ENCODE data around the gene RPS6KA2.

The RPS6KA2 gene

GRCh38 chr6:166642646-166643045 is 15.6 kb upstream of the RPS6KA2 start:
- no peak overlapping the region for H3K27ac ChIP-seq
- TF ChIP-seq ZFX (IDR thresholded peaks at IDR 0.05) = no peak
- no peak for TF ChIP-seq CTCF (conservative IDR thresholded peaks at IDR 0.05)

DNA sequence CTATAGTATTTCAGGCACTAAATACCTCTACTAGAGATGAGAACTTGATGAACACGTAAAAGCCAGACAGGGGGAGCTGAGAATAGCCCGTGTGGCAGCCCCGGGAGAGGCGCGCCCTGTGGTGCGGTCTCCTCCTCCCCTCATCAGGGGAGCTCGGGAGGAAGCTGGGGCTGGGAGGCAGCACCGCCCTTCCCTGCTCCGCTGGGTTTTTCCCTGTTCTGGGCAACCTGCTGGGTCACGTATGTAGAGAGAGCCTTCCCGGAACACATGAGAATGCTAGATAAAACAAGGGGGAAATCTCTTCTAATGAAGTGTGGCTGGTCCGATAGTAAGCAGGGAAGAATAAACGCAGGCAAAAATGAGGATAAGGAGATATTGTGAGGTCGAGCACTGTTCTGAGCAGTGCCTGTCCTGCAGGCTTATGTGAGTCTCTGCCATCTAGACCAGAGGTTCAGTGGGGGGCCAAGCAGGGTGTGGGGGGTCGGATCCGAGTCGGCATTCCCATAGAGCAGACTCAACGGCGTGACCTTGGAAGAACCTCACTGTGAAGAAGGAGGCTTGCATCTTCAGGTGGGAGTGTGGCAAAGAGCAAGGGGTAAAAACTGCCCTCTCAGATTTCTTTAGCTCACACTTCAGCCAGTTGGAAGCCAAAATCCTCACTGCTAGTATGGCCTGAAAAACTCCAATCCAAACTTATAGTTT is 13.4 kb upstream of the RPS6KA2 start:
- H3K27ac ChIP-seq = no peak overlapping the region
- TF ChIP-seq ZFX (IDR thresholded peaks at IDR 0.05) = no peak
- no peak for TF ChIP-seq CTCF (conservative IDR thresholded peaks at IDR 0.05)

DNA sequence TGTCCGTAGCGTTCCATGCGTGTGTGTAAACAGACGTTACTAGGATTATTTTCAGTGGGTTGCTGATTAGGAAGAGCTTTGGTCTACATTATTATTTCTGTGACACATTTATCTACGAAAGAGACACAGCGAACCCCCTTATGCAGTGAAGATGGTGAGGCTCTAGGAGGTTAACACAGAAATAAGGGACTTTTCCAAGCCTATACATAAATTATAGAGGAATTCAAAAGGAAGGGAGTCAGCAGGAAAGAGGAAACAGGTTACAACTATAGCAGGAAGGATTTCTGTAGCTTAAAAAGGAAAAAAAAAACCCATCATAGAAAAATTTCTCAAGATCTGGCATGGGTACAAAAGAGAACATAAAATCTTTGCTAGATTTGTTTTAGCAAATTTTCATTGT is 12.9 kb upstream of the RPS6KA2 start:
- TF ChIP-seq ZFX (IDR thresholded peaks at IDR 0.05) (no peak), CTCF (conservative IDR thresholded peaks at IDR 0.05) (no peak)
- H3K27ac ChIP-seq = no peak overlapping the region

GRCh38 chr6:166638573-166638964 is 11.5 kb upstream of the RPS6KA2 start:
- no peak overlapping the region for H3K27ac ChIP-seq
- TF ChIP-seq CTCF (conservative IDR thresholded peaks at IDR 0.05) (no peak), ZFX (IDR thresholded peaks at IDR 0.05) (no peak)

DNA sequence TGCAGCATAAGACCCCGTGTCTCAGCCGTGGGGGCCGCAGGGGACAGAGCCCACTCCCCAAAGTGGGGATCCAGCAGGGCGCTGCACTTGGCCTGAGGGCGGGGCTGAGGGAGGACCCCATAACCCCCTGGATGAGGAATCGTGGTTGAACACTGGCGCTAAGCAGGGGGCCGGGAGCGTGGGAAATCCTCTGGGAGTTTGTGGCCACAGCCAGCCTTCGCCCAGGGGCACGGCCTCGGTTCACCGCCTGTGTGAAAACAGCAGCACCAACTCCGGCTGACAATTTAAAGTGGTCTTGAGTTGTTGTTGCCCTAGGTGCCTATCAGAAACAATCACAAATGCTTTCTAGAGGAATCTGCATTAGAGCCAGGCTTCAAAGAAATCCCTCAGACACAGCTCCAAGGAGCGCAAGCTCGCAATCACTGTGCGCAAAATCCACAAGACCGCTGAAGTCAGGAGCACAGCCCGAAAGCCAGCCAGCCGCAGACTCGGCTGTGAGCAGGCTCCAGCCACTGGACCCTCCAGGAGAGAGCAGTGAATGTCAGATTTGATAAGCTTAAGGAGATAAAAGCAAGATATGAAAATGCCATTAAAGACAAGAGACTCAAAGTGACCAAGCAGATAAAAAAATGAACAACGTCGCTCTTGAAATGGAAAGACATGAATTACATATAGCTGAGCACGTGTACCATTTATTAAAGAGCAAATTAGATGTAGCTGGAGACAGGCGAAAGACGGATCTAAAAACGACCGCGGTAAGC is 10.9 kb upstream of the RPS6KA2 start:
- no peak for TF ChIP-seq ZFX (IDR thresholded peaks at IDR 0.05)
- no peak for TF ChIP-seq CTCF (conservative IDR thresholded peaks at IDR 0.05)
- no peak overlapping the region for H3K27ac ChIP-seq

DNA sequence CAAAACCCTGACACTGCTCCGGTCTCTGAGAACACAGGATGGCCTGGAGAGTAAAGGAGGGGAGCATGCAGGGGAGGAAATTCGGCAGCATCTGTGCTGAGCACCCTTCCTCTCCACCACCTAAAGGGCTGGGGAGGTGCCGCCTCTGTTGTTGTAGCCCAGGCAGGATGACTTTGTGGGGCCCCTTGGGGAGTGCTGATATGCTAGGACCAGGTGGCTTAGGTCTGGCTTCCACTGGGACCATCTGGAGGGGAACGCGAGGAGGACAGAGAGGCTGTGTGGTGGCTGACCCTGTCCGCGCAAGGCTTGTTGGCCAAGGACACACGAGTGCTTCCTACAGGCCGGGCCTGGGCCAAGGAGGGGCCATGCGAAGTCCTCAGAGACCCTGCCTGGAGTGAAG is 9.9 kb upstream of the RPS6KA2 start:
- H3K27ac ChIP-seq = peak overlapping the region; percentile 7; the same call in 1 of the 2 replicates
- TF ChIP-seq CTCF (conservative IDR thresholded peaks at IDR 0.05) = no peak
- TF ChIP-seq ZFX (IDR thresholded peaks at IDR 0.05) = no peak

DNA sequence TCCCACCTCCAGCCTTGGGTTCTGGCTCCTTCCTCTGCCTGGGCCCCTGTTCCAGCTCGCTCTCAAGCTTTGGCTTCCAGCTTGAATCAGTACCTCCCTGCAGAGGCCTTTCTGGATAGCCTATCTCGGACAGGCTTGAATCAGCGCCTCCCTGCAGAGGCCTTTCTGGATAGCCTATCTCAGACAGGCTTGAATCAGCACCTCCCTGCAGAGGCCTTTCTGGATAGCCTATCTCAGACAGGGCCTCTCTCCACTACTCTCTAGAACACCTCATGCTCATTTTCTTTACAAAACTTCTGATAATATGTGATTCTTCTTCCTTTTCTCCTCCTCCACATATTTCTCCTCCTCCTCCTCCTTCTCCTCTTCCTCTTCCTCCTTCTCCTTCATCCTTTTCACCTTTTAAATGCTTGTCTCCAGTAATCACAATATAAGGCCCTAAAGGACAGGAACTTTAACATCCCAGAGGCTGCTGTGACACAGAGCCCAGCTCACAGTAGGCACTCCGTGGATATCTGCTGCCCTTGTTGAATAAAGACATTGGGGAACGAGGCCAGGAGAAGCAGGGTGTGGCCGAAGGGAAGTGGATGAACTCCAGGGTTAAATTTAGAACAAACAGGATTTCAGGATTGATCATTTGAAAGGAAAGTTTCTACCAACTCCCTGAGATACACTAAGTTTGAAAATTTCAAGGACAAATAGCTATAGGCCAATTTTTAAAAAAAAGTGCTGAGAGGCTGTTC is 9.3 kb upstream of the RPS6KA2 start:
- no peak for TF ChIP-seq ZFX (IDR thresholded peaks at IDR 0.05)
- TF ChIP-seq CTCF (conservative IDR thresholded peaks at IDR 0.05) = no peak

More for the DNA sequence above, 9.3 kb upstream of the RPS6KA2 start:
- no peak overlapping the region for H3K27ac ChIP-seq

Measured in C4-2B (cell line).